ENCODE measurements around the gene MX2.
A peak's percentile ranks its signal among the peaks of the same experiment; 100 is the strongest.
"Not testable (repeated sequence)": the region's sequence is repeated elsewhere in the genome, so short reads cannot be mapped to it uniquely, and the experiment has no call there.

Gene MX2, protein sequence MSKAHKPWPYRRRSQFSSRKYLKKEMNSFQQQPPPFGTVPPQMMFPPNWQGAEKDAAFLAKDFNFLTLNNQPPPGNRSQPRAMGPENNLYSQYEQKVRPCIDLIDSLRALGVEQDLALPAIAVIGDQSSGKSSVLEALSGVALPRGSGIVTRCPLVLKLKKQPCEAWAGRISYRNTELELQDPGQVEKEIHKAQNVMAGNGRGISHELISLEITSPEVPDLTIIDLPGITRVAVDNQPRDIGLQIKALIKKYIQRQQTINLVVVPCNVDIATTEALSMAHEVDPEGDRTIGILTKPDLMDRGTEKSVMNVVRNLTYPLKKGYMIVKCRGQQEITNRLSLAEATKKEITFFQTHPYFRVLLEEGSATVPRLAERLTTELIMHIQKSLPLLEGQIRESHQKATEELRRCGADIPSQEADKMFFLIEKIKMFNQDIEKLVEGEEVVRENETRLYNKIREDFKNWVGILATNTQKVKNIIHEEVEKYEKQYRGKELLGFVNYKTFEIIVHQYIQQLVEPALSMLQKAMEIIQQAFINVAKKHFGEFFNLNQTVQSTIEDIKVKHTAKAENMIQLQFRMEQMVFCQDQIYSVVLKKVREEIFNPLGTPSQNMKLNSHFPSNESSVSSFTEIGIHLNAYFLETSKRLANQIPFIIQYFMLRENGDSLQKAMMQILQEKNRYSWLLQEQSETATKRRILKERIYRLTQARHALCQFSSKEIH

DNA sequence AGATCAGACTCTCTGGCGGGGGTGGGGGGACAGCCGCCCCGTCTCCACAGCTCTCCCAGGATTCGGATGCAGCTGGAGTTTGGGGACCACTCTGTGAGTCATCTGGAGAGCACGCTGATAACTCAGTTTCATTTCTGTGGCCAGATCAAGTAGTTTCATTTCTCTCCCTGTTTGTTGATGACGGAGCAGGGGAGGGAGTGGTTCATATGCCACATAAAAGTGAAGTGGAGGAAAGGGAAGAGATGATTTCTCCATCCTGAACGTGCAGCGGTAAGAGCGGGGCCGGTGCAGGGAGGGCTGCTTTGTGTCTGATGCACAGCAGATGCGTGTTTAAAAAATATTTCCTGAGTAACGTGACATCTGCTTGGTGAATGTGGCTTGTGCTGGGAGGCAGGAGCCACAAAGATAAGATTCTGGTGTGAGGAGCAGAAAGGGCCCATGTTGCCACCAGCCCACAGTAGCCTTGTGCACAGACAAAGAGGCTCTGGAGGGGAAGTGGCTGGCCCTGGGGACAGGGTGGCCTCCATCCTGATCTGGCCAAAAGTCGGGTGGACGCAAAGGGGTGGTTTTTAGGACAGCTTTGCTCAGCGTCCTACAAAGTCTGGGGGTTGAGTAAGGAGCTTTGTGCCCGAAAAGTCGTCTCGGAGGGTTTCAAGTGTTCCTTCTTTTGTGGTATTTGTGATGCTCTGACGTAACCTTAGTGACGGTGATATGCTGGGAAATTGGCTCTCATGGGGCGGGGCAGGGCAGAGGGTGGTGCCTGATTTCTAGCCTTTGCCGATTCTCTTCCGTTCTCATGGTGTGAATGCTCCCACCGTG lies at the start of gene MX2:
TSS of gene MX2 (plus strand) at position 242 of the 819 bp plus-strand sequence. CDS start 14,880 bp downstream, outside the sequence.
- peak; percentile 37 for DNase-seq

DNA sequence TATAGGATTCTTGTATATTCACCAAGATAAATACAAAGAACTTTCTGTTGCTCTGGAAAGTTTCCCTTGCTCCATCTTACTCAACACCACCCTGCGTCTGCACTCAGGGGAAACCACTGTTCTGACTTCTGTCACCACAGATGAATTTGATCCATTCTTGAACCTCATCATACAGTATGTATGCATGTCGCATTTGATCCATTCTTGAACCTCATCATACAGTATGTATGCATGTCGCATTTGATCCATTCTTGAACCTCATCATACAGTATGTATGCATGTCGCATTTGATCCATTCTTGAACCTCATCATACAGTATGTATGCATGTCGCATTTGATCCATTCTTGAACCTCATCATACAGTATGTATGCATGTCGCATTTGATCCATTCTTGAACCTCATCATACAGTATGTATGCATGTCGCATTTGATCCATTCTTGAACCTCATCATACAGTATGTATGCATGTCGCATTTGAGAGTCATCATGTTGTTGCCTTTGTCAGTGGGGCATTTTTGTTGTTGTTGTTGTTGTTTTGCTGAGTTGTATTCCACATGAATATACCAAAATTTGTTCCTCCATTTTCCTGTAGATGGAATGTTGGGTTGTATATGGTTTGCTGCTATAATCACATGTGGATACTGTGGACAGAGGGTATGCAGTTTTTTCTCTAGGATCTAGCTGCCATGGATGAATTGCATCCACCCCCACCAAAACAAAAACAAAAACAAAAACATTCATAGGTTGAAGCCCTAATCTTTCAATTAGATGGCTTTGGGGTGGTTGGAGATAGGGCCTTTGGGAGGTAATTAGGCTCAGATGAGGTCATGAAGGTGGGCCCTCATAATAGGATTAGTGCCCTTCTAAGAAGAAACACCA lies 48.3 kb upstream of the MX2 start:
- not testable (repeated sequence) for DNase-seq

DNA sequence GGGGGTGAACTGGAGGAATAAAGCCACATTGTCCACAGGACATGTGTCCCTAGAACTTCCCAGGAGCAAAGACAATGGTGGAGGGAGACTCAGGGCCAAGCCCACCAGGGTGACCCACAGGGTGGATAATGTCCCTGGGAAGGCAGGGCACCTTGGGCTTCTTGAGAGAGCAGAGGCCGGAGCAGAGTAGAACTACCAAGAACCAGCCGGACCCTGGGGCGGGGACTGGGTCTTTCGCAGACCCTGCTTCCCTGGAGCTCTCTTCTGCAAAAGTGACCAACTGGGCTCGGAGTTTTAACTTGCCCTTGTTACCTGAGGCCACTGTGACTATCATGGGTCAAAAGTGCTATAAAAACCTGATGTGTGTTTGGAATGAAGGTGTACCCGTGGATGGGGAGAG lies 46.1 kb upstream of the MX2 start:
- DNase-seq, result no peak

DNA sequence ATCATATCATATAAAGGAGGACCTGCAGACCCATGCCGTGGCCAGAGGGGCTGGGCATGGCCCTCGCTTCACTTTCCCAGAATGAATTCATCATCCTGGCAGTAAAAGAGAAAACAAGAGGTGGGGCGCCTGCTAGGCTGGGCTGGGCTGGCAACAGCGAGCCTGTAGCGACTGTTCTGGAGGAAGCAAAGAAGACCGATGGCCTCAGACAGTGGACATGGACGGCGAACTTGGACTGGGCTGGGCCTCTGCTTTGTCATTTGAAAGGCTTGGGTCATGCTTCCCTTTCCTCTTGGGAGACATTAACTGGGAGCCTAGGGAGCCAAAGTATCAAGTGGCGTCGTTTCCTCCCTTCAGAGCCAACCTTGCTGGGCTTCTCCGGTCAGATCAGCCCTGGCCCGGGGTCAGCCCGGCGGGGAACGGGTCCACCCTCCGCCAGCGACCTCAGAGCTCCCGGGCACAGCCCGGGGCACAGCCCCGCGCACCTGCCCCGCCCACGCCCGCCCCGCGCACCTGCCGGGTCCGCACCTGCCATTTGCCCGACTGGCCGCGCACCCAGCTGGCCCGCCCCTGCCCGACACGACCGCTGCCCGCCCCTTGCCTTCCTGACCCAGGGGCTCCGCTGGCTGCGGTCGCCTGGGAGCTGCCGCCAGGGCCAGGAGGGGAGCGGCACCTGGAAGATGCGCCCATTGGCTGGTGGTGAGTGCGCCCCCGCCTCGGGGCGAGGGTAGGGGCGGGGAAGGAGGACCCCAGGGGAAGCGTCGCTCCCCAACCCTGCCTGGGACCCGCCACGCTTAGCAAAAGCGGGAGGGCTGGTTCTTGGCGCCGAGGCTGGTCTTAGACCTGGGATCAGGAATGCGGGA lies 45.4 kb upstream of the MX2 start, which contains the start of gene FAM3B:
TSS of gene FAM3B (plus strand) at position 602 of the 863 bp plus-strand sequence. CDS start at position 681, 79 bp downstream.
- no peak for DNase-seq

DNA sequence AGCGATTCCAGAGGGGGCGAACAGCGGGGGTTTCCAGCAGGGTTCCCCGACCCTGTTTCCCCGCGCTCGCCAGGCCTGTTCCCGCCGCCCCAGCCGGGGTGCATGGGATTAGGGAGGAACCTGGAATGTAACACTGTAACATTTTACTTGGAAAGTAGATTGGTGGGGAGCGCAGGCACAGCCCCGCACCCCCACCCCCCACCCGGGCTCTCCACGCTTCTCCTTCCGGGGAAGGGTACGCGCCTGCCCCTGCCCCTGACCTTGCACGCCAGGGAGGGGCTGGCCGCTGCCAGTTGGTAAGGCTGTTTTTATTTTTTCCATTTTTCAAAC lies 44.8 kb upstream of the MX2 start:
- no peak for DNase-seq

DNA sequence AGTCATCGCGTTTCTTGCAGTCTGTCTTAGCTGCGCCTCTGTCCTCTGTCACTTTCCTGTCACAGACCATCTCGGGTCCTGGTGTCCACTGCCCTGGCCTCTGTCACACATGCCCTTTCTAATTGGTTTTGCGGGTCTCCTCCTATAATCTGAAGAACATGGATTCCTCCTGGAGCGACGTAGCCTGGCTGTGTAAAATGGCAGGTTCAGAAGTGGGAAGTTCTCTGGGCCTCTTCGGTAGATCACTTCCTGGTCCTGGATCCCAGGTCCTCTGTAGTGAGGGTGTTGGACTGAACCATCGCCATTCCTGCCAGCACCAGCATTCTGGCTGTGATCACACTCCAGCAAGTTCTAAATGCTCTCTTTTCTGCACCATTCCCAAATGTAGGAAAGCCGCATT lies 44.4 kb upstream of the MX2 start:
- DNase-seq, result no peak

DNA sequence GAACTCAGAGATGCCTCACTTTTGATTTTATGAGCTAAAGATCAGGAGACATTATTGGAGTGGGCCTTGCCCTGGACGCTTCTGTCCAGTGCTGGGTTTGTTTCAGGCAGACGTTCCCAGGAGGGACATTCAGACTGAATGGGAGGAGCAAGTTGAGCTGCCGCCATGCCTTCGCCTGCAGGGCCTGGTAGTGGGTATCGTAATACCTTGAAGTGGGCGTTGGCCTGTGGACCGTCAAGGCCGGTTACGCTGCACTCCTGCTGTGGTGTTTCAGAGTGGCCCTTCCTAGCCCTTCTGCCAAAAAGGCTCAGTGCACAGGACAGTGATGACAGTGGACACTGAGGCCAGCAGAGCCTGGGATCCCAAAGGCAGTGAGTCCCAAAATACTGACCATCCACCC lies 43.6 kb upstream of the MX2 start:
- DNase-seq, result no peak

DNA sequence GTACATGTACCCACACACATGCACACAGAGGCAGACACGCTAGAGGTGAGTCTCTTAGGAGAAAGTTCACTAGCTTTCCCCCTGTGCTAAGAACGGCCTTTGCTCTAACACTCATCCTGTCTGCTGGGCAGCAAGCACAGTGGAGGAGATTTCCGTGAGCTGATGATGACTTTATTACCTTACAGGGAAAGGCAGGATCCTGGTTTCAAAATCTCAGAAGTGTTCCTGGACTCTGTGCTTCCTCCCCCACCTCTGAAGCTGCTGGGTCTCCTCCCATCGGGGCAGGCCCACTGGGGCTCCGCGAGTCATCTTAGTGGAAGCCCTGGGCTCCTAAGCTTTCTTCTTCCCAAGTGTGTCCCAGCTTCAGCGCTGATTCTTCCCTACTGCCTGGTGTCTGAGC lies 42.6 kb upstream of the MX2 start:
- DNase-seq, result no peak

DNA sequence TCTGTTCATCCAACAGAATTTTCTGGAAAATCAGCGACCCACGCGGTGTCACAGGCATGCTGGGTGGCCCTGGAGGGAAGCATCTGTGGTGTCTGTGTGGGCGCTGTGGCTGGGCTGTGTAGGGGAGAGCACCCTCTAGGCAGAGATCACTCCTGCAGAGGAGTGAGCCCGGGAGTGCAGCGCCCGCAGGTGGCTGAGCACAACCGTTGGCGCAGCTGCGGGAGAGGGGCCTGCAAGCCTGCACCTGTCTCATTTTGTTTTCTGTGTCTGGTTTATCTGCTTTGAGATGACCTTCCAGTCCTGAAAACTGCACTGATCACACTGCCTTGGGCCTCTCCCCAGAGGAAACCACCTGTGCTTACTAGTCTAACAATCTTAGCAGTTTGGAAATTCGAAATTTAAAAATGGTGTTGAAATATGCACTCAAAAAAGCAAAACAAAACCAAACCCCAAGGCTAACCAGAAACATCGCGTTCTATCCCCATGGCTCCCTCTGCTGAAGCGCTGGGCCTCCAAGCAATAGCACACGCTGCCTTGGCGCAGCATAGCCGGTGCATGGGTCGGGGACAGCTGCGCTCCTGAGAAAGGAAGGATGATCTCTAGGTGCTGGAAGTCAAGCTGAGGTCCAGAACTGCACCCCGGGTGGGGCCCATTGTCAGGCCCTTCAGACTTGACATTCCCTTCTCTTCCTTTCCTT lies 40.5 kb upstream of the MX2 start:
- DNase-seq, result no peak

DNA sequence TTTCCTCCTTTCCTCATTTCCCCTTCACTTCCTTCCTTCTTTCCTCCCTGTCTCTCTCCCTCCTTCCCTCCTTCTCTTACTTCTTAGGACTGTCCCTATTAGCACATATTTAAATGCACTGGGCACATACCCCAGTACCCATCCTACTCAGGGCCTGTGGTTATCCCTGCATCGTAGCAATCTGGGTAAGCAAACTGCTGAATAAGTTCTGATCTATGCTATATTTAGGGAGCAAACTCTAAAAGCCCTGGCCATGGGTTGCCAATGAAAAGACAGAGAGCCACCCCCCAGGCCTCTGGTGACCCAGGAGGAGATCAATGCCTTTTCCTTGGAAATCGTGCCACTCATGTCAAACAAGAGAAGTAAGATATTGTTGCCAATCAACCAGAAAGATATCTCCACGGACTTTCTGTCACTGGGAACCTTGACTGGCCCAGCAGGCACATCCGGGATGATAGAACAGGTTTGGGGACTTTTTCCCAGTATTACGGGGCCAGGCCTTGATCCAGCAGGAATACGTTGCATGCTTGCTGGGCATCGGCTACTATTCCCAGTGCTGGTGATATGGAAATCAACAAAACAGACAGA lies 39.8 kb upstream of the MX2 start:
- DNase-seq, result no peak

DNA sequence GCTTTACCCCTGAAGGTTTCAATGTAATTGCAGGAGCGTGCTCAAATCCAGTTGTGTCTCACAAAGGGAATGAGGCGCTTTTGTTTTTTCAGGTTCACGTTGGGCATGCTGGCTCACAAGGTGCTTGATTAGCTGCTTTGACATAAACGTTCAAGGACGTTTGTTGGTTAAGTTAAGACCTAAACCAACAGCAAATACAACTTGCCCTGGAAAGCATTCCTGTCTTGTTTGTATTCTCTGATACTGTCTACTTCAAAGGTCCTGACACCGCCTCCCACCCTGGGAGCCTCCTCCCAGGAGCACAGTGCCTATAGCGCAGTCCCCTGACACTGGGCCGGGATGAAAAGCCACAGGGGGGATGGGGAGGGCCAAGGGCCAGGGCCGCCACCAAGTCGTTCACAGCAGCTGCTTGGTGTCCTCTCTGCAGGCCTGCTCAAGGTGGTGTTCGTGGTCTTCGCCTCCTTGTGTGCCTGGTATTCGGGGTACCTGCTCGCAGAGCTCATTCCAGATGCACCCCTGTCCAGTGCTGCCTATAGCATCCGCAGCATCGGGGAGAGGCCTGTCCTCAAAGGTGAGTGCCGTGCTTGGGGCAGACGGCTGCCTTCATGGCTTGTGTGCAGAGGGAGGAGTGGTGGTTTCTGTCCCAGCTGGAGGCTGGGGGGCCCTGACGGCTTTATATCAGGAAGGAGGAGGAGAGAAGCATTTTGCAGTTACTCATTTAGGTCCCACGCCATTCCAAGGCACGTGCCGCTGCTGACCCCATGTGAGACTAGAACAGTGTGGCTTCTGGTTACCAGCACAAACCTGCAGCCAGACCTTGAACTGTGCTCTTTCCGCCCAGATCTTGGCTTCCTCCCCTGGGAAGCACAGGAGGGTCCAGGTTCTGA lies 39.1 kb upstream of the MX2 start:
- DNase-seq, result no peak

DNA sequence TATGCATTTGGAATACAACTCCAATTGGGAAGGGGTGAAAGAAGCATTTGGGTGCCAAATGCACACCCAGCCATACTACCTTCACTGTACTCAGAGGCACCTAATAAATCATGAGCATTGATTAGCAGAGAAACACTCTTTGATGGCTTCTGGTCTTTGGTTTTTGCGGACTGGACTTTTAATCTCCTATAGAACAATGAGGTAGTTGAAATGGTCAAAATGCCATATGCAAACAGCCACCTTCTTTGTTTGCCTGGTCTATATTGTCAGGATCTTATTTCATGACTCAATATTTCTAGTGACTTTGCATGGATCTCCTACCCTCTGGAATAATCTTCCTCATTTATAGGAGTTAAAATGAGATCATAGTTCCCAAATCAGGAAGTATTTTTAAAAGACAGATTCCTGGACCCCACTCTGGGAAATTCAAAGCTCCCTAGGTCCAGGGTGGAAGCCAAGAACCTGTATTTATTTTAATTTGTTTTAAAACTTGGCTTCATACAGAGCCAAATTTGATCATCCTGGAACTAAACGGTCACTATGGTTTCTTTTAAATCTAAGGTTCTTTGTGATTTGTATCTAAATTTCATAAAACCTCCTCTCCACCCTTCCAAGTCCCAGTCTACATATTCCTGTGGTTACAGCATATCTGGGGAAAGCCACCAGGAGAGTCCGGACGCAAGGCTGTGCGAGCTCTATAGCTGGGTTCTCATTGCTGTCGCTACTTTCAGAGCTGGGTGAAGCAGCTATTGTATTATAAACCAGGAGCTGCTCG lies 36.5 kb upstream of the MX2 start:
- DNase-seq, result no peak

DNA sequence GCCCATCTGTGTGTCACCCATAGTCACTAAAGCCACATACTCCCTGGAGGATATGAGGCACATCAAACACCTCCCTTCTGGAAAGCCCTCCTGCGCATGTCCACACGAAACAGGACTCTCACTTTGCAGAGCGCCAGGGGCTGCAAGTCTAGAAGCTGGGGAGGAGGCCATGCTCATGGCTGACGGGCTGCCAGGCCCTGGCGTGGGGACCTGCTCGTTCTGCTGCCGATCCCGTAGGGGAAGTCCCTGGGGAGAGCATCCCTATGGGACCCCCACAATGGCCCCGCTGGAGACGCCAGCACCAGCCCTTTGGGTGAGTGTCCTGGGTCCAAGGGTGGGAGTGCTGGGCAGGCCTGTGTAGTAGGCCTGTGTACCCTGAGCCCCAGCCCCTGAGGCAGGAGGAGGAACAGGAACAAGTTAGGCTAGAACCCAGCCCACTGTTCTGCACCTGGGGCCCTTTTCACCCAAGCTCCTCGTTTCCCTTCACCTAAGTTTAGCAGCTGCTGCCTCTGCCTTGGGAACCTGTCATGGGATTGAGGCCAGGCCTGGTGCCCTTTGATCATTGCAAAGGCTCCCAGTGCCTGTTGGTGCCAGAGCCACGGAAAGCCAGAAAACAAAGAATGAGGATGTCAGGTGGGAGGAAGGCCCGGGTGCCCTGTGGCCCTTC lies 35.3 kb upstream of the MX2 start:
- no peak for DNase-seq

DNA sequence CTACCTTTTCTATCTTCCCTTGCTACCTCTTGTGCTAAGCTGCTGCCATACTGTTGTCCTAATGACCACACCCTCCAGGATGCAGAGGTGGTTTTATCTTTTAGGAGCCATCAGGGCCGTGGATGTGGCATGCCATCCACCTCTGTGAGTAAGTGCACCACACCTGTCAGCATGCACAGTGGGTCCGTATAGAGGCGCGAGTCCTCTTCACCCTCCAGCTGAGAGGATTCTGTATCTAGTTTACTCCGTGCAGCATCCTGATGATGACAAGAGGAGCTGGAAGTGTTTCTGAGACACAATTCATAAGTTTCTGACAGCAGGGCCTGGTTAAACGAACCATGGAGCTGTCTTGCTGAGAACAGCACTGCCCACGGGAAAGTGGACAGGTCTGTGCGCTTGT lies 34.1 kb upstream of the MX2 start:
- no peak for DNase-seq

DNA sequence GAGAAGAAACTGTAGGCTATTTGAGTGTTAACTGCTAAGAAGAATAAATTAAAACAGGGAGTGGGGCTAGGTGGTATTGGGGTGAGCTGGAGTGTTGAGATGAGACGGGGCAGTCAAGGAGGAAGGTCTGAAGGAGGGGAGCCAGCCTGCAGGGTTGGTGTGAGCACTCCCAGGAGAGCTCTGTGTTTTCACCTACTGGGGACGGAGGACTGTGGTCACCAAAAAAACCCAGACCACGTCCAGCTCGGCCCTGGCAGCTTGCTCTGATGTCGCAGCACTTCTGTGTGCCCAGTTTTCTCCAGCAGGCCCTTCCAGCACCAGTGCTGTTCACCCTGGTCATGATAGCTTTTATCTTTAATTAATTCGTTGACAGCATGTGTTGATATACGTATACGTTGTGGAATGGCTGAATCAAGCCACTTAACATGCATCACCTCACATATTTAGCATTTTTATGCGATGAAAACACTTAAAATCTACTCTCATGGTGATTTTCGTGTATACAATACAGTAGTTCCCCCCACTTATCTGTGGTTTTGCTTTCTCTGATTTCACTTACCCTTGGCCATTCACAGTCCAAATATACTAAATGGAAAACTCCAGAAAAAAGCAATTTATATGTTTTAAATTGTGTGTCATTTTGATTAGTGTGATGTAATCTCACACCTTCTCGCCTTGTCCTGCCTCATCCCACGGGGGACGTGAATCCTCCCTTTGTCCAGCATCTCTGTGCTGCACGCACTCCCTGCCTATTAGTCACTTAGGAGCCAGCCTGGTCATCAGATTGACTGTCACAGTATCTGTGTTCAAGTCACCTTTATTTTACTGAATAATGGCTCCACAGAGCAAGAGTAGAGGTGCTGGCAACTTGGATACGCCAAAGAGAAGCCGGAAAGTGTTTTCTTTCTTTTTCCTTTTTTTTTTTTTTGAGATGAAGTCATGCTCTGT lies 32.9 kb upstream of the MX2 start:
- no peak for DNase-seq

DNA sequence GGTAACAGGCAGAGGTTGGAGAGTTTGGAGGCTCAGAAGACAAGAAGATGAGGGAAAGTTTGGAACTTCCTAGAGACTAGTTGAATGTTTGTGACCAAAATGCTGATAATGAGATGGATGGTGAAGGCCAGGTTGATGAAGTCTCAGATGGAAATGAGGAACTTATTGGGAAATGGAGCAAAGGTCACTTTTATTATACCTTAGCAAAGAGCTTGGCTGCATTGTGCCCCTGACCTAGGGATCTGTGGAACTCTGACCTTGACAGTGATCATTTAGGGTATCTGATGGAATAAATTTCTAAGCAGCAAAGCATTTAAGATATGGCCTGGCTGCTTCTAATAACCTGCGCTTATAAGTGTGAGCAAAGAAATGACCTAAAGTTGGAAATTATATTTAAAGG lies 28.1 kb upstream of the MX2 start:
- no peak for DNase-seq

DNA sequence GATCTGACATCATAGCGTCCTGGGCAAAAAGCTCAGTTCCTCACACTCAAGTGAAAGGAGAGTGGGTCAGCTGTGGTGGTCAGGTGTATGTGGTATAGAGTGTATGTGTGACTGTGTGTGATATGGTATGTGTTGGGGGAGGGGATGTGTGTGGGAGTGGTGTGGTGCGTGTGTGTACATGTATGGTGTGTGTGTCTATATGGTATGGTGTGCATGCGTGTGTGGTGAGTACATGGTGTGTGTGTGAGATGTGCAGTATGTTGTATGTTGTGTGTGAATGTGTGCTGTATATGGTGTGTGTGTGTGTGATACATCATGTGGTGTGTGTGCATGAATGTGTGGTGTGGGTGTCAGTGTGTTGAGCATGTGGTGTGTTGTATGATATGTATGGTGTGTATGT lies 24.3 kb upstream of the MX2 start:
- DNase-seq, result no peak

Data from islet precursor cell (in vitro differentiated cells).